CD4-positive, CD25-positive, alpha-beta regulatory T cell (primary cell): ENCODE data around the gene RSU1. TPM values are rescaled to one million over a fixed set of nuclear protein-coding genes. Genes with fewer than 3 reads are reported as not detected.

ENCODE experiments used
- ATAC-seq, 2 donors: fragments of 150-1000 bp; cut with Tn5 transposase; one replicate each; pipeline ENCODE4 v1.10.0; 2021; ENCODE audit warnings: low read depth in 2 of 2, moderate number of reproducible peaks in 2 of 2, moderate library complexity in 1 of 2
- DNase-seq, 3 donors: peaks; one replicate each; pipeline versions ENCODE4 v3.0.0 to v3.0.0-alpha.2; 2012 to 2022; ENCODE audit warnings: mixed read lengths in 1 of 3
- H3K27ac ChIP-seq: one replicate; pipeline ENCODE4 v1.7.0; 2013; ENCODE audit warnings: mild to moderate bottlenecking, low read length; ENCODE audit not compliant: insufficient read depth, poor library complexity, severe bottlenecking
- H3K27me3 ChIP-seq: one replicate; pipeline ENCODE4 v1.7.0; 2013; ENCODE audit warnings: low read length; ENCODE audit not compliant: control insufficient read depth, insufficient read depth
- H3K36me3 ChIP-seq: one replicate; pipeline ENCODE4 v1.7.0; 2013; ENCODE audit warnings: mild to moderate bottlenecking, low read length, moderate library complexity; ENCODE audit not compliant: control insufficient read depth, insufficient read depth
- H3K4me1 ChIP-seq: 2 replicates; pipeline ENCODE4 v1.7.0; 2013; ENCODE audit warnings: mild to moderate bottlenecking, low read length; ENCODE audit not compliant: insufficient read depth, control insufficient read depth, poor library complexity, severe bottlenecking
- H3K4me3 ChIP-seq: one replicate; pipeline ENCODE4 v1.7.0; 2013; ENCODE audit warnings: low read depth, mild to moderate bottlenecking, low read length, moderate library complexity
- H3K9me3 ChIP-seq, 2 experiments: 1 replicate in 1 of 2; 2 replicates in 1 of 2; pipeline ENCODE4 v1.7.0; 2013; ENCODE audit warnings: low read length in 2 of 2, mild to moderate bottlenecking in 1 of 2, moderate library complexity in 1 of 2; ENCODE audit not compliant: control insufficient read depth in 2 of 2
- H3K27ac Mint-ChIP-seq, 3 donors: one replicate each; pipeline ENCODE4 v1.8.0; 2020 to 2022; ENCODE audit warnings: mild to moderate bottlenecking in 3 of 3, mixed read lengths in 3 of 3, moderate library complexity in 2 of 3
- H3K27me3 Mint-ChIP-seq: one replicate; pipeline ENCODE4 v1.8.0; 2022; ENCODE audit warnings: mild to moderate bottlenecking, mixed read lengths
- H3K36me3 Mint-ChIP-seq: one replicate; pipeline ENCODE4 v1.8.0; 2020; ENCODE audit warnings: mixed read lengths
- H3K4me1 Mint-ChIP-seq, 4 donors: one replicate each; pipeline ENCODE4 v1.8.0; 2020 to 2022; ENCODE audit warnings: mixed read lengths in 4 of 4, mild to moderate bottlenecking in 1 of 4
- H3K4me3 Mint-ChIP-seq, 4 donors: one replicate each; pipeline ENCODE4 v1.8.0; 2020 to 2022; ENCODE audit warnings: mild to moderate bottlenecking in 4 of 4, mixed read lengths in 4 of 4, moderate library complexity in 3 of 4
- H3K9me3 Mint-ChIP-seq, 7 donors: one replicate each; pipeline ENCODE4 v1.8.0; 2020 to 2022; ENCODE audit warnings: mixed read lengths in 7 of 7, mild to moderate bottlenecking in 3 of 7, moderate library complexity in 2 of 7
- polyA plus RNA-seq, 4 donors: library from polyadenylated mRNA; unstranded; fragments of 300-500 nt; fragmentation: Illumina TruSeq; gene quantifications; one replicate each; pipeline ENCODE4 v1.2.3, GENCODE V29; 2021
- total RNA-seq: library from RNA; stranded (reverse); gene quantifications from one replicate; pipeline ENCODE4 v1.2.3, GENCODE V29; 2022

The RSU1 gene
- total and polyA plus RNA-seq, 5 donors from 2014 or later: 69.2 to 165 (median 139) TPM

GRCh38 chr10:16717622-16718395 is 99.4 kb downstream of the RSU1 start:
- Mint-ChIP-seq H3K4me3 (no peak overlapping the region), H3K9me3 (peaks cover 4 to 20% (median 10%) of the 10 kb centered on the region in 7 donors), H3K4me1 (peaks cover 0 to 6% (median 0%) of the 10 kb centered on the region in 4 donors), H3K36me3 (peaks cover 58% of the 10 kb centered on the region), H3K27me3 (no peaks in the 10 kb centered on the region), H3K27ac (peak overlapping the region in 1 of 3 donors; percentile 72)
- Histone ChIP-seq H3K9me3 (peaks cover 12 to 18% of the 10 kb centered on the region in 2 experiments), H3K27me3 (no peaks in the 10 kb centered on the region), H3K4me1 (no peaks in the 10 kb centered on the region), H3K36me3 (peaks cover 20% of the 10 kb centered on the region), H3K4me3 (no peak overlapping the region), H3K27ac (no peak overlapping the region)
- no peak for DNase-seq
- no peak for ATAC-seq

GRCh38 chr10:16716051-16716450 is 101.2 kb downstream of the RSU1 start:
- ATAC-seq: no peak
- H3K27me3 Mint-ChIP-seq: no peaks in the 10 kb centered on the region

GRCh38 chr10:16713290-16713689 is 103.9 kb downstream of the RSU1 start:
- Histone ChIP-seq H3K27me3 (no peaks in the 10 kb centered on the region), H3K27ac (no peak overlapping the region), H3K36me3 (no peaks in the 10 kb centered on the region), H3K4me1 (no peaks in the 10 kb centered on the region), H3K9me3 (peaks cover 19 to 25% of the 10 kb centered on the region in 2 experiments), H3K4me3 (no peak overlapping the region)
- DNase-seq (no peak), ATAC-seq (no peak)
- Mint-ChIP-seq H3K27ac (no peak overlapping the region), H3K4me1 (peaks cover 0 to 5% (median 0%) of the 10 kb centered on the region in 4 donors), H3K4me3 (no peak overlapping the region), H3K27me3 (no peaks in the 10 kb centered on the region), H3K36me3 (peaks cover 37% of the 10 kb centered on the region), H3K9me3 (peaks cover 4 to 39% (median 17%) of the 10 kb centered on the region in 7 donors)

More at GRCh38 chr10:16716051-16716450, 101.2 kb downstream of the RSU1 start:
- Histone ChIP-seq H3K27me3 (no peaks in the 10 kb centered on the region), H3K9me3 (peaks cover 19 to 25% of the 10 kb centered on the region in 2 experiments), H3K4me3 (no peak overlapping the region), H3K27ac (no peak overlapping the region), H3K4me1 (no peaks in the 10 kb centered on the region), H3K36me3 (peaks cover 11% of the 10 kb centered on the region)
- DNase-seq: no peak
- no peak overlapping the region for H3K27ac Mint-ChIP-seq
- H3K36me3 Mint-ChIP-seq: peaks cover 49% of the 10 kb centered on the region
- peaks cover 0 to 11% (median 0%) of the 10 kb centered on the region in 4 donors for H3K4me1 Mint-ChIP-seq
- H3K4me3 Mint-ChIP-seq: no peak overlapping the region
- H3K9me3 Mint-ChIP-seq: peaks cover 4 to 34% (median 15%) of the 10 kb centered on the region in 7 donors

- H3K27me3 ChIP-seq: no peaks in the 10 kb centered on the region
- DNase-seq (no peak), ATAC-seq (no peak)
- no peaks in the 10 kb centered on the region for H3K4me1 ChIP-seq
- no peaks in the 10 kb centered on the region for H3K27me3 Mint-ChIP-seq
- no peaks in the 10 kb centered on the region for H3K36me3 ChIP-seq
- no peak overlapping the region for H3K4me3 Mint-ChIP-seq
- no peak overlapping the region for H3K4me3 ChIP-seq
- H3K27ac Mint-ChIP-seq: no peak overlapping the region
- peaks cover 0 to 5% (median 0%) of the 10 kb centered on the region in 4 donors for H3K4me1 Mint-ChIP-seq
- peaks cover 37% of the 10 kb centered on the region for H3K36me3 Mint-ChIP-seq
- peaks cover 19 to 25% of the 10 kb centered on the region in 2 experiments for H3K9me3 ChIP-seq
- H3K27ac ChIP-seq: no peak overlapping the region
- peaks cover 4 to 39% (median 17%) of the 10 kb centered on the region in 7 donors for H3K9me3 Mint-ChIP-seq
Observed at GRCh38 chr10:16712883-16713282, 104.3 kb downstream of the RSU1 start.

- Histone ChIP-seq H3K9me3 (no peaks in the 10 kb centered on the region), H3K4me3 (no peak overlapping the region), H3K36me3 (no peaks in the 10 kb centered on the region), H3K27me3 (no peaks in the 10 kb centered on the region), H3K27ac (no peak overlapping the region), H3K4me1 (no peaks in the 10 kb centered on the region)
- Mint-ChIP-seq H3K4me3 (no peak overlapping the region), H3K36me3 (peaks cover 9% of the 10 kb centered on the region), H3K9me3 (peaks cover 0 to 3% (median 0%) of the 10 kb centered on the region in 7 donors), H3K4me1 (peaks cover 0 to 12% (median 4%) of the 10 kb centered on the region in 4 donors), H3K27ac (no peak overlapping the region), H3K27me3 (no peaks in the 10 kb centered on the region)
- ATAC-seq (no peak), DNase-seq (no peak)
Observed at GRCh38 chr10:16700331-16700730, 116.9 kb downstream of the RSU1 start.

- ATAC-seq (no peak), DNase-seq (no peak)
- peaks cover 16% of the 10 kb centered on the region for H3K36me3 Mint-ChIP-seq
- no peaks in the 10 kb centered on the region for H3K27me3 Mint-ChIP-seq
- peaks cover 0 to 2% (median 0%) of the 10 kb centered on the region in 7 donors for H3K9me3 Mint-ChIP-seq
- no peak overlapping the region for H3K27ac Mint-ChIP-seq
- Histone ChIP-seq H3K27ac (no peak overlapping the region), H3K4me3 (no peak overlapping the region), H3K36me3 (peaks cover 4% of the 10 kb centered on the region), H3K27me3 (no peaks in the 10 kb centered on the region), H3K4me1 (no peaks in the 10 kb centered on the region), H3K9me3 (no peaks in the 10 kb centered on the region)
- no peak overlapping the region for H3K4me3 Mint-ChIP-seq
- H3K4me1 Mint-ChIP-seq: peaks cover 0 to 14% (median 4%) of the 10 kb centered on the region in 4 donors
Observed at GRCh38 chr10:16699435-16700057, 117.7 kb downstream of the RSU1 start.

GRCh38 chr10:16698461-16698860 is 118.8 kb downstream of the RSU1 start:
- H3K36me3 Mint-ChIP-seq: peaks cover 22% of the 10 kb centered on the region
- H3K4me1 Mint-ChIP-seq: peaks cover 0 to 14% (median 6%) of the 10 kb centered on the region in 4 donors
- no peak overlapping the region for H3K27ac Mint-ChIP-seq
- Histone ChIP-seq H3K9me3 (no peaks in the 10 kb centered on the region), H3K27me3 (no peaks in the 10 kb centered on the region), H3K27ac (no peak overlapping the region), H3K36me3 (peaks cover 12% of the 10 kb centered on the region), H3K4me3 (no peak overlapping the region), H3K4me1 (no peaks in the 10 kb centered on the region)
- H3K9me3 Mint-ChIP-seq: peaks cover 0 to 2% (median 0%) of the 10 kb centered on the region in 7 donors
- ATAC-seq: no peak
- DNase-seq: no peak
- H3K27me3 Mint-ChIP-seq: no peaks in the 10 kb centered on the region
- no peak overlapping the region for H3K4me3 Mint-ChIP-seq
